ENCODE measurements around the gene GPATCH1. TPM values are rescaled to one million over a fixed set of nuclear protein-coding genes. Genes with fewer than 3 reads are reported as not detected.
A peak's percentile ranks its signal among the peaks of the same experiment; 100 is the strongest.
"Not testable (repeated sequence)": the region's sequence is repeated elsewhere in the genome, so short reads cannot be mapped to it uniquely, and the experiment has no call there.

GPATCH1 gene
- total RNA-seq, 1 experiment from 2014 or later: 34.7 TPM

GRCh38 chr19:33124207-33125098 is 43.5 kb downstream of the GPATCH1 start:
- intact Hi-C loops (cut with micrococcal nuclease; ENCODE audit: unreplicated experiment): no loop called here
- H3K36me3 ChIP-seq (ENCODE audit: control insufficient read depth, insufficient read depth, low read length): peaks cover 7% of the 10 kb centered on the region
- in situ Hi-C loops (cut with HindIII; ENCODE audit: low pct_unique_long_range_greater_than_20kb, low sequenced_read_pairs): no loop called here
- ChIA-PET CTCF (interaction anchor here (0.9 to 2.2 kb wide), 3 partner anchors 46 to 112 kb away, joined by 4 to 15 read pairs (median 5); no protein-coding TSS in a partner anchor), POLR2A (no interaction called here)
- DNase-seq (ENCODE audit: low read depth, low spot score): no peak
- ATAC-seq: no peak; the same call in 1 of the 2 replicates
- no peak for TF ChIP-seq POLR2AphosphoS5 (IDR thresholded peaks at IDR 0.05; ENCODE audit: low read depth, low read length)
- TF ChIP-seq, protein P1, sequence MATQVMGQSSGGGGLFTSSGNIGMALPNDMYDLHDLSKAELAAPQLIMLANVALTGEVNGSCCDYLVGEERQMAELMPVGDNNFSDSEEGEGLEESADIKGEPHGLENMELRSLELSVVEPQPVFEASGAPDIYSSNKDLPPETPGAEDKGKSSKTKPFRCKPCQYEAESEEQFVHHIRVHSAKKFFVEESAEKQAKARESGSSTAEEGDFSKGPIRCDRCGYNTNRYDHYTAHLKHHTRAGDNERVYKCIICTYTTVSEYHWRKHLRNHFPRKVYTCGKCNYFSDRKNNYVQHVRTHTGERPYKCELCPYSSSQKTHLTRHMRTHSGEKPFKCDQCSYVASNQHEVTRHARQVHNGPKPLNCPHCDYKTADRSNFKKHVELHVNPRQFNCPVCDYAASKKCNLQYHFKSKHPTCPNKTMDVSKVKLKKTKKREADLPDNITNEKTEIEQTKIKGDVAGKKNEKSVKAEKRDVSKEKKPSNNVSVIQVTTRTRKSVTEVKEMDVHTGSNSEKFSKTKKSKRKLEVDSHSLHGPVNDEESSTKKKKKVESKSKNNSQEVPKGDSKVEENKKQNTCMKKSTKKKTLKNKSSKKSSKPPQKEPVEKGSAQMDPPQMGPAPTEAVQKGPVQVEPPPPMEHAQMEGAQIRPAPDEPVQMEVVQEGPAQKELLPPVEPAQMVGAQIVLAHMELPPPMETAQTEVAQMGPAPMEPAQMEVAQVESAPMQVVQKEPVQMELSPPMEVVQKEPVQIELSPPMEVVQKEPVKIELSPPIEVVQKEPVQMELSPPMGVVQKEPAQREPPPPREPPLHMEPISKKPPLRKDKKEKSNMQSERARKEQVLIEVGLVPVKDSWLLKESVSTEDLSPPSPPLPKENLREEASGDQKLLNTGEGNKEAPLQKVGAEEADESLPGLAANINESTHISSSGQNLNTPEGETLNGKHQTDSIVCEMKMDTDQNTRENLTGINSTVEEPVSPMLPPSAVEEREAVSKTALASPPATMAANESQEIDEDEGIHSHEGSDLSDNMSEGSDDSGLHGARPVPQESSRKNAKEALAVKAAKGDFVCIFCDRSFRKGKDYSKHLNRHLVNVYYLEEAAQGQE (IDR thresholded peaks at IDR 0.05; ENCODE audit: insufficient read depth in 1 of 2, low read depth in 2 of 2, low read length in 1 of 2): no peak
- no TSS peak for BruUV-seq (replicated peaks)
- 0 out of 2 replicates have a peak, but pooled peaks cover 3% of the 10 kb centered on the region for H3K4me1 ChIP-seq (ENCODE audit: control insufficient read depth, insufficient read depth, low read length)
- H3K4me3 ChIP-seq (ENCODE audit: low read depth in 2 of 2, low read length in 2 of 2): no peak overlapping the region
- H3K27ac ChIP-seq (ENCODE audit: low read length): peak overlapping the region; percentile 17; the same call in 1 of the 2 replicates
- H3K9me3 ChIP-seq (ENCODE audit: control insufficient read depth, insufficient read depth, low read depth, low read length): no peaks in the 10 kb centered on the region
- no peaks in the 10 kb centered on the region for H3K27me3 ChIP-seq (ENCODE audit: control insufficient read depth, insufficient read depth, low read length)

DNA sequence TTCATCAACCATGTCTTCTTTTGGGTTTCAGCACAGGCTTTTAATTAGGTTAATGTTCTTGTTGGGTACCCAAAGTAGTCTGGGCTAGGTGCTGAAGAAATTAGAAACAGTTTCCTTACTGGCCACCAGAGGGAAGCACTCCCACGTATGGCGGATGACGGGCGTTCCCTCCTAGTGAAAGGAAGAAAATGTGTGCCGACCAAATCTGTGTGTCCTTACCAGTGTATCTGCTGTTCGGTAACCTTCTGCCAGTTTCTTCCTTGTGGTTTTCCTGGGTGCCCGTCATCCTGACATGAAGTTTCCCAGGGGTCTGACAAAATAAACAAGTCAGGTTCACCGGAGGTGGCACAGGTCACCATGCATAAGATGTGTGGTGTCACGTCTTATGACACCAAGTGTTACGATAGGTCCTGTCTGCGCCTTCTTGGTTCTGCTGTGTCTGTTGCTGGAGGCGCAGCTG is 45.0 kb downstream of the GPATCH1 start:
- Histone ChIP-seq H3K27ac (ENCODE audit: low read length) (peak overlapping the region; percentile 36; the same call in 1 of the 2 replicates), H3K9me3 (ENCODE audit: control insufficient read depth, insufficient read depth, low read depth, low read length) (no peaks in the 10 kb centered on the region), H3K27me3 (ENCODE audit: control insufficient read depth, insufficient read depth, low read length) (no peaks in the 10 kb centered on the region), H3K36me3 (ENCODE audit: control insufficient read depth, insufficient read depth, low read length) (peaks cover 10% of the 10 kb centered on the region; the same call in 1 of the 2 replicates), H3K4me3 (ENCODE audit: low read depth in 2 of 2, low read length in 2 of 2) (no peak overlapping the region), H3K4me1 (ENCODE audit: control insufficient read depth, insufficient read depth, low read length) (0 out of 2 replicates have a peak, but pooled peaks cover 3% of the 10 kb centered on the region)
- DNase-seq (ENCODE audit: low read depth, low spot score) (peak; percentile 58), ATAC-seq (peak; percentile 92)
- no TSS peak for BruUV-seq (replicated peaks)
- POLR2A ChIA-PET: interaction anchor here (0.6 kb wide), 1 partner anchor 10 kb away, joined by 3 read pairs; no protein-coding TSS in a partner anchor
- CTCF ChIA-PET: interaction anchor here (0.6 to 2.2 kb wide), 3 partner anchors 38 to 93 kb away, joined by 4 to 15 read pairs (median 5); no protein-coding TSS in a partner anchor
- intact Hi-C loops (cut with micrococcal nuclease; ENCODE audit: unreplicated experiment) (no loop called here), in situ Hi-C loops (cut with HindIII; ENCODE audit: low pct_unique_long_range_greater_than_20kb, low sequenced_read_pairs) (no loop called here)
- TF ChIP-seq, protein P1 (IDR thresholded peaks at IDR 0.05; ENCODE audit: insufficient read depth in 1 of 2, low read depth in 2 of 2, low read length in 1 of 2): no peak
- TF ChIP-seq, protein P2, sequence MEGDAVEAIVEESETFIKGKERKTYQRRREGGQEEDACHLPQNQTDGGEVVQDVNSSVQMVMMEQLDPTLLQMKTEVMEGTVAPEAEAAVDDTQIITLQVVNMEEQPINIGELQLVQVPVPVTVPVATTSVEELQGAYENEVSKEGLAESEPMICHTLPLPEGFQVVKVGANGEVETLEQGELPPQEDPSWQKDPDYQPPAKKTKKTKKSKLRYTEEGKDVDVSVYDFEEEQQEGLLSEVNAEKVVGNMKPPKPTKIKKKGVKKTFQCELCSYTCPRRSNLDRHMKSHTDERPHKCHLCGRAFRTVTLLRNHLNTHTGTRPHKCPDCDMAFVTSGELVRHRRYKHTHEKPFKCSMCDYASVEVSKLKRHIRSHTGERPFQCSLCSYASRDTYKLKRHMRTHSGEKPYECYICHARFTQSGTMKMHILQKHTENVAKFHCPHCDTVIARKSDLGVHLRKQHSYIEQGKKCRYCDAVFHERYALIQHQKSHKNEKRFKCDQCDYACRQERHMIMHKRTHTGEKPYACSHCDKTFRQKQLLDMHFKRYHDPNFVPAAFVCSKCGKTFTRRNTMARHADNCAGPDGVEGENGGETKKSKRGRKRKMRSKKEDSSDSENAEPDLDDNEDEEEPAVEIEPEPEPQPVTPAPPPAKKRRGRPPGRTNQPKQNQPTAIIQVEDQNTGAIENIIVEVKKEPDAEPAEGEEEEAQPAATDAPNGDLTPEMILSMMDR (IDR thresholded peaks at IDR 0.05): peak; percentile 97
- no peak for TF ChIP-seq TCF7L2 (IDR thresholded peaks at IDR 0.05; ENCODE audit: low read depth, low read length)

DNA sequence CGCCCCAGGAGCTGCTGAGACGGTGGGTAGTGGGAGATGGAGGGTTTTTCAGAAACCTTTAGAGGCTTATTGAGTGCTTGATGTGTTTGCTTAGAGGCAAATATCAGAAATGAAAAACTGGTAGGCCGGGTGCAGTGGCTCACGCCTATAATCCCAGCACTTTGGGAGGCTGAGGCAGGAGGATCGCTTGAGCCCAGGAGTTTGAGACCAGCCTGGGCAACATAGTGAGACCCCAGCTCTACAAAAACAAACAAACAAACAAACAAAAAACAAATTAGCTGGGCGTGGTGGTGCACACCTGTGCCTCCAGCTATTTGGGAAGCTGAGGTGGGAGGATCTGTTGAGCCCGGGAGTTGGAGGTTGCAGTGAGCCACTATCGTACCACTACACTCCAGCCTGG is 45.7 kb downstream of the GPATCH1 start:
- H3K27me3 ChIP-seq (ENCODE audit: control insufficient read depth, insufficient read depth, low read length); BruUV-seq (replicated peaks); H3K27ac ChIP-seq (ENCODE audit: low read length); H3K9me3 ChIP-seq (ENCODE audit: control insufficient read depth, insufficient read depth, low read depth, low read length); H3K4me3 ChIP-seq (ENCODE audit: low read depth in 2 of 2, low read length in 2 of 2); intact Hi-C loops (cut with micrococcal nuclease; ENCODE audit: unreplicated experiment); in situ Hi-C loops (cut with HindIII; ENCODE audit: low pct_unique_long_range_greater_than_20kb, low sequenced_read_pairs); ATAC-seq; DNase-seq (ENCODE audit: low read depth, low spot score); H3K4me1 ChIP-seq (ENCODE audit: control insufficient read depth, insufficient read depth, low read length); CTCF ChIA-PET; H3K36me3 ChIP-seq (ENCODE audit: control insufficient read depth, insufficient read depth, low read length): not testable (repeated sequence)
- POLR2A ChIA-PET: interaction anchor here (0.6 kb wide), 1 partner anchor 9 kb away, joined by 3 read pairs; no protein-coding TSS in a partner anchor
